HEK293 (cell line): ENCODE results near the gene DNAJC30.

Experiments
- KLF9 ChIP-seq: fragments of 450-650 bp; formaldehyde crosslinking; IDR thresholded peaks from 2 replicates; pipeline ENCODE4 v1.5.1; 2016; ENCODE audit warnings: missing biosample characterization, missing genetic modification characterization, low read depth
- SCRT2 ChIP-seq: fragments of 450-650 bp; formaldehyde crosslinking; IDR thresholded peaks from 2 replicates; pipeline ENCODE4 v1.5.1; 2016; ENCODE audit warnings: missing biosample characterization, missing genetic modification characterization
- ZNF23 ChIP-seq: fragments of 450-650 bp; formaldehyde crosslinking; IDR thresholded peaks from 2 replicates; pipeline ENCODE4 v1.5.1; 2016; ENCODE audit warnings: missing biosample characterization, missing genetic modification characterization, borderline replicate concordance
- ZNF24 ChIP-seq: fragments of 450-650 bp; formaldehyde crosslinking; IDR thresholded peaks from 2 replicates; pipeline ENCODE4 v1.5.1; 2016; ENCODE audit warnings: missing biosample characterization, missing genetic modification characterization
- ZNF404 ChIP-seq: fragments of 450-650 bp; formaldehyde crosslinking; IDR thresholded peaks from 2 replicates; pipeline ENCODE4 v1.5.1; 2017; ENCODE audit warnings: missing biosample characterization, missing genetic modification characterization
- ZNF416 ChIP-seq: fragments of 450-650 bp; formaldehyde crosslinking; IDR thresholded peaks from 2 replicates; pipeline ENCODE4 v1.5.1; 2016; ENCODE audit warnings: missing biosample characterization, missing genetic modification characterization
- ZNF629 ChIP-seq: fragments of 450-650 bp; formaldehyde crosslinking; IDR thresholded peaks from 2 replicates; pipeline ENCODE4 v1.5.1; 2017; ENCODE audit warnings: missing biosample characterization, missing genetic modification characterization
- TF ChIP-seq, protein P1 (sequence below): fragments of 450-650 bp; formaldehyde crosslinking; IDR thresholded peaks from 2 replicates; pipeline ENCODE4 v1.5.1; 2016; ENCODE audit warnings: missing biosample characterization, missing genetic modification characterization
- TF ChIP-seq, protein P2 (sequence below): sonication (generic); formaldehyde crosslinking; IDR thresholded peaks from 2 replicates; pipeline ENCODE4 v1.8.1; 2022; ENCODE audit warnings: mild to moderate bottlenecking, moderate library complexity, missing genetic modification reagents
- TF ChIP-seq, protein P3 (sequence below): fragments of 450-650 bp; formaldehyde crosslinking; IDR thresholded peaks from 2 replicates; pipeline ENCODE4 v1.5.1; 2016; ENCODE audit warnings: missing biosample characterization, missing genetic modification characterization

DNA sequence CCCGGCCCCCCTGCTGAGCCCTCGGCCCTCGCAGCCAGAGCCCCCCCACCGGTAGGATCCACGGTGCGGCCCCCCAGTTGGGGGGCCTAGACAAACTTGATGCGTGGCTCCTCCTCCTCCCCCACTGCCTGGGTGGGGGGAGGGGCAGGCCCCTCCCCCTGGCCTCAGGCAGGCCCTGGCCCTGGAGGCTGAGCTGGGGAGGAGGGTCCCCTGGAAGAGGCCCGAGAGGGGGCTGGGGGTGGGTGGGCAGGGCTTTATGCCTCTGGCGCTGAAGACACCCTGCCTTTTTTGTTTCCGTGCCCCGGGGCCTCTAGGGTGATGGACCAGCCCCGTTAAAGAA is 12.0 kb downstream of the DNAJC30 start:
- TF ChIP-seq, protein P1, sequence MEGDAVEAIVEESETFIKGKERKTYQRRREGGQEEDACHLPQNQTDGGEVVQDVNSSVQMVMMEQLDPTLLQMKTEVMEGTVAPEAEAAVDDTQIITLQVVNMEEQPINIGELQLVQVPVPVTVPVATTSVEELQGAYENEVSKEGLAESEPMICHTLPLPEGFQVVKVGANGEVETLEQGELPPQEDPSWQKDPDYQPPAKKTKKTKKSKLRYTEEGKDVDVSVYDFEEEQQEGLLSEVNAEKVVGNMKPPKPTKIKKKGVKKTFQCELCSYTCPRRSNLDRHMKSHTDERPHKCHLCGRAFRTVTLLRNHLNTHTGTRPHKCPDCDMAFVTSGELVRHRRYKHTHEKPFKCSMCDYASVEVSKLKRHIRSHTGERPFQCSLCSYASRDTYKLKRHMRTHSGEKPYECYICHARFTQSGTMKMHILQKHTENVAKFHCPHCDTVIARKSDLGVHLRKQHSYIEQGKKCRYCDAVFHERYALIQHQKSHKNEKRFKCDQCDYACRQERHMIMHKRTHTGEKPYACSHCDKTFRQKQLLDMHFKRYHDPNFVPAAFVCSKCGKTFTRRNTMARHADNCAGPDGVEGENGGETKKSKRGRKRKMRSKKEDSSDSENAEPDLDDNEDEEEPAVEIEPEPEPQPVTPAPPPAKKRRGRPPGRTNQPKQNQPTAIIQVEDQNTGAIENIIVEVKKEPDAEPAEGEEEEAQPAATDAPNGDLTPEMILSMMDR (tag by site-specific recombination): no peak
- TF ChIP-seq ZNF629 (tag by site-specific recombination) (no peak), ZNF416 (no peak), ZNF23 (tag by site-specific recombination) (no peak), ZNF24 (tag by site-specific recombination) (no peak), SCRT2 (no peak), KLF9 (tag by site-specific recombination) (no peak), ZNF404 (tag by site-specific recombination) (no peak)
- TF ChIP-seq, protein P2, sequence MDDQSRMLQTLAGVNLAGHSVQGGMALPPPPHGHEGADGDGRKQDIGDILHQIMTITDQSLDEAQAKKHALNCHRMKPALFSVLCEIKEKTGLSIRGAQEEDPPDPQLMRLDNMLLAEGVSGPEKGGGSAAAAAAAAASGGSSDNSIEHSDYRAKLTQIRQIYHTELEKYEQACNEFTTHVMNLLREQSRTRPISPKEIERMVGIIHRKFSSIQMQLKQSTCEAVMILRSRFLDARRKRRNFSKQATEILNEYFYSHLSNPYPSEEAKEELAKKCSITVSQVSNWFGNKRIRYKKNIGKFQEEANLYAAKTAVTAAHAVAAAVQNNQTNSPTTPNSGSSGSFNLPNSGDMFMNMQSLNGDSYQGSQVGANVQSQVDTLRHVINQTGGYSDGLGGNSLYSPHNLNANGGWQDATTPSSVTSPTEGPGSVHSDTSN: no peak
- TF ChIP-seq, protein P3, sequence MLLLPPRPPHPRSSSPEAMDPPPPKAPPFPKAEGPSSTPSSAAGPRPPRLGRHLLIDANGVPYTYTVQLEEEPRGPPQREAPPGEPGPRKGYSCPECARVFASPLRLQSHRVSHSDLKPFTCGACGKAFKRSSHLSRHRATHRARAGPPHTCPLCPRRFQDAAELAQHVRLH: no peak
